Vagina (tissue), 2 donors: ENCODE measurements around the gene PDE2A. TPM values are rescaled to one million over a fixed set of nuclear protein-coding genes. Genes with fewer than 3 reads are reported as not detected.

Source experiments
- DNase-seq, 2 donors: peaks; one replicate each; pipeline ENCODE4 v3.0.0-alpha.2; 2017; ENCODE audit errors: extremely low spot score in 2 of 2
- H3K27ac ChIP-seq: fragments of 200-600 bp; sonication (generic); one replicate; pipeline ENCODE4 v1.5.1; 2019
- H3K27me3 ChIP-seq: fragments of 200-600 bp; sonication (generic); one replicate; pipeline ENCODE4 v1.5.1; 2019
- H3K36me3 ChIP-seq, 2 donors: fragments of 200-600 bp; sonication (generic); one replicate each; pipeline ENCODE4 v1.5.1; 2017 to 2019
- H3K4me1 ChIP-seq: fragments of 200-600 bp; sonication (generic); one replicate; pipeline ENCODE4 v1.5.1; 2019
- H3K4me3 ChIP-seq, 2 donors: fragments of 200-600 bp; sonication (generic); 1 replicate in 1 of 2; 2 replicates in 1 of 2; pipeline ENCODE4 v1.5.1; 2016 to 2019
- H3K9me3 ChIP-seq: fragments of 200-600 bp; sonication (generic); one replicate; pipeline ENCODE4 v1.5.1; 2019
- CTCF ChIP-seq, 3 experiments: fragments of 450-650 bp in 2 of 3; fragments of 200-600 bp in 1 of 3; sonication (generic) in 1 of 3; IDR thresholded peaks; one replicate each; pipeline ENCODE4 v1.5.1; 2017 to 2019; ENCODE audit warnings: antibody characterized with exemption in 3 of 3, mild to moderate bottlenecking in 2 of 3, moderate library complexity in 2 of 3
- POLR2A ChIP-seq, 2 donors: fragments of 450-650 bp; IDR thresholded peaks; one replicate each; pipeline ENCODE4 v1.6.1; 2017; ENCODE audit warnings: antibody characterized with exemption in 2 of 2, mild to moderate bottlenecking in 2 of 2, moderate library complexity in 2 of 2
- POLR2AphosphoS5 ChIP-seq, 2 donors: sonication (generic); formaldehyde crosslinking; IDR thresholded peaks; one replicate each; pipeline ENCODE4 v1.9.0; 2017; ENCODE audit warnings: antibody characterized with exemption in 2 of 2, mild to moderate bottlenecking in 2 of 2, low read depth in 1 of 2; ENCODE audit not compliant: insufficient read depth in 1 of 2
- intact Hi-C: fragments of 100-400 bp; cut with DNase I; formaldehyde crosslinking; loops from one replicate; pipeline ENCODE4 v1.15.1; 2023
- total RNA-seq: library from RNA; depleted of rRNA; stranded (reverse); fragments of >200 nt; gene quantifications from one replicate; pipeline ENCODE4 v1.2.3, GENCODE V29; 2016

The PDE2A gene
- total RNA-seq, 1 donor from 2014 or later = 57.0 TPM

GRCh38 chr11:72721276-72721675 lies 47.1 kb upstream of the PDE2A start:
- H3K4me1 ChIP-seq = peaks cover 75% of the 10 kb centered on the region
- no peaks in the 10 kb centered on the region for H3K36me3 ChIP-seq
- peak overlapping the region; percentile 88 for H3K27ac ChIP-seq
- H3K27me3 ChIP-seq = no peaks in the 10 kb centered on the region
- intact Hi-C loops = loop anchor here (5.0 kb wide), 2 partner anchors 71 to 456 kb away; partner anchors contain the start of gene STARD10
- no peak for DNase-seq
- peak overlapping the region; percentile 62 to 68 for H3K4me3 ChIP-seq
- TF ChIP-seq POLR2A (IDR thresholded peaks at IDR 0.05) (no peak), CTCF (IDR thresholded peaks at IDR 0.05) (no peak), POLR2AphosphoS5 (IDR thresholded peaks at IDR 0.05; ENCODE audit: insufficient read depth in 1 of 2, low read depth in 1 of 2) (no peak)
- H3K9me3 ChIP-seq = no peaks in the 10 kb centered on the region

GRCh38 chr11:72720784-72721183 lies 46.6 kb upstream of the PDE2A start:
- intact Hi-C loops = loop anchor here (5.0 kb wide), 2 partner anchors 72 to 457 kb away; partner anchors contain the start of gene STARD10
- no peak for DNase-seq
- Histone ChIP-seq H3K36me3 (no peaks in the 10 kb centered on the region), H3K4me1 (peaks cover 75% of the 10 kb centered on the region), H3K27me3 (no peaks in the 10 kb centered on the region), H3K27ac (peak overlapping the region; percentile 88), H3K9me3 (no peaks in the 10 kb centered on the region), H3K4me3 (peak overlapping the region; percentile 62 to 68)
- TF ChIP-seq CTCF (IDR thresholded peaks at IDR 0.05) (no peak), POLR2A (IDR thresholded peaks at IDR 0.05) (no peak), POLR2AphosphoS5 (IDR thresholded peaks at IDR 0.05; ENCODE audit: insufficient read depth in 1 of 2, low read depth in 1 of 2) (no peak)

GRCh38 chr11:72720047-72720446 lies 45.8 kb upstream of the PDE2A start:
- Histone ChIP-seq H3K4me1 (peaks cover 70% of the 10 kb centered on the region), H3K9me3 (no peaks in the 10 kb centered on the region), H3K36me3 (no peaks in the 10 kb centered on the region), H3K27me3 (no peaks in the 10 kb centered on the region), H3K27ac (peak overlapping the region; percentile 26), H3K4me3 (peak overlapping the region; percentile 62 to 68)
- intact Hi-C loops = loop anchor here (5.0 kb wide), 2 partner anchors 72 to 457 kb away; partner anchors contain the start of gene STARD10
- no peak for DNase-seq
- TF ChIP-seq POLR2A (IDR thresholded peaks at IDR 0.05) = no peak
- TF ChIP-seq POLR2AphosphoS5 (IDR thresholded peaks at IDR 0.05; ENCODE audit: insufficient read depth in 1 of 2, low read depth in 1 of 2) = no peak
- no peak for TF ChIP-seq CTCF (IDR thresholded peaks at IDR 0.05)

GRCh38 chr11:72719551-72719950 lies 45.3 kb upstream of the PDE2A start:
- no peaks in the 10 kb centered on the region for H3K36me3 ChIP-seq
- no peaks in the 10 kb centered on the region for H3K27me3 ChIP-seq
- no peaks in the 10 kb centered on the region for H3K9me3 ChIP-seq
- peak overlapping the region; percentile 26 for H3K27ac ChIP-seq
- intact Hi-C loops = no loop called here
- no peak for DNase-seq
- peaks cover 66% of the 10 kb centered on the region for H3K4me1 ChIP-seq
- no peak for TF ChIP-seq CTCF (IDR thresholded peaks at IDR 0.05)
- no peak for TF ChIP-seq POLR2A (IDR thresholded peaks at IDR 0.05)
- TF ChIP-seq POLR2AphosphoS5 (IDR thresholded peaks at IDR 0.05; ENCODE audit: insufficient read depth in 1 of 2, low read depth in 1 of 2) = no peak
- peak overlapping the region in 1 of 2 donors; percentile 62 for H3K4me3 ChIP-seq

- no peak for TF ChIP-seq POLR2AphosphoS5 (IDR thresholded peaks at IDR 0.05; ENCODE audit: insufficient read depth in 1 of 2, low read depth in 1 of 2)
- TF ChIP-seq CTCF (IDR thresholded peaks at IDR 0.05) = no peak
- no peak for TF ChIP-seq POLR2A (IDR thresholded peaks at IDR 0.05)
- H3K27ac ChIP-seq = no peak overlapping the region
- no peak for DNase-seq
- H3K4me3 ChIP-seq = no peak overlapping the region
- no peaks in the 10 kb centered on the region for H3K27me3 ChIP-seq
- peaks cover 66% of the 10 kb centered on the region for H3K4me1 ChIP-seq
- intact Hi-C loops = no loop called here
- no peaks in the 10 kb centered on the region for H3K9me3 ChIP-seq
- no peaks in the 10 kb centered on the region for H3K36me3 ChIP-seq
Measured at GRCh38 chr11:72719144-72719543, 44.9 kb upstream of the PDE2A start.
